PFSK-1 (cell line): ENCODE measurements around the gene BEX5.
A peak's percentile ranks its signal among the peaks of the same experiment; 100 is the strongest.

ENCODE experiments used
- POLR2AphosphoS5 ChIP-seq: IDR thresholded peaks from 2 replicates; pipeline ENCODE4 v1.6.1; 2012; ENCODE audit warnings: low read depth, mild to moderate bottlenecking, control low read depth, low read length, moderate library complexity
- REST ChIP-seq, 2 experiments: IDR thresholded peaks; 2 replicates each; pipeline versions ENCODE4 v1.6.1 to v1.8.0; 2011 to 2012; ENCODE audit warnings: low read depth in 2 of 2, low read length in 2 of 2, control low read depth in 1 of 2, inconsistent platforms in 1 of 2, mild to moderate bottlenecking in 1 of 2, moderate library complexity in 1 of 2; ENCODE audit not compliant: insufficient read depth in 1 of 2
- SIN3A ChIP-seq: IDR thresholded peaks from 2 replicates; pipeline ENCODE4 v1.6.1; 2012; ENCODE audit warnings: mild to moderate bottlenecking, low read length, moderate library complexity, borderline replicate concordance; ENCODE audit not compliant: insufficient read depth
- TAF1 ChIP-seq: IDR thresholded peaks from 2 replicates; pipeline ENCODE4 v1.6.1; 2012; ENCODE audit warnings: low read length, control low read depth, borderline replicate concordance; ENCODE audit not compliant: insufficient read depth

- no peak for TF ChIP-seq SIN3A
- TF ChIP-seq POLR2AphosphoS5, result no peak
- peak in 1 of 2 experiments; percentile 81; a peak in 2 of 4 replicates for TF ChIP-seq REST (IDR thresholded peaks at IDR 0.05; ENCODE audit: insufficient read depth in 1 of 2, low read depth in 2 of 2, low read length in 2 of 2)
- TF ChIP-seq TAF1, result no peak
These were observed 17.7 kb downstream of the BEX5 start for GRCh38 chrX:102138064-102138463.
